Stimulated activated CD8-positive, alpha-beta memory T cell treated with anti-CD3 and anti-CD28 coated beads, Interleukin-15, amount 100 ng/mL, for 24 hours (primary cell): ENCODE results near the gene IGF1R.
"Not testable (repeated sequence)": the region's sequence is repeated elsewhere in the genome, so short reads cannot be mapped to it uniquely, and the experiment has no call there.

Source experiments
- DNase-seq: peaks from one replicate; pipeline ENCODE4 v3.0.0-alpha.2; 2020; ENCODE audit warnings: low read depth

Gene IGF1R

DNA sequence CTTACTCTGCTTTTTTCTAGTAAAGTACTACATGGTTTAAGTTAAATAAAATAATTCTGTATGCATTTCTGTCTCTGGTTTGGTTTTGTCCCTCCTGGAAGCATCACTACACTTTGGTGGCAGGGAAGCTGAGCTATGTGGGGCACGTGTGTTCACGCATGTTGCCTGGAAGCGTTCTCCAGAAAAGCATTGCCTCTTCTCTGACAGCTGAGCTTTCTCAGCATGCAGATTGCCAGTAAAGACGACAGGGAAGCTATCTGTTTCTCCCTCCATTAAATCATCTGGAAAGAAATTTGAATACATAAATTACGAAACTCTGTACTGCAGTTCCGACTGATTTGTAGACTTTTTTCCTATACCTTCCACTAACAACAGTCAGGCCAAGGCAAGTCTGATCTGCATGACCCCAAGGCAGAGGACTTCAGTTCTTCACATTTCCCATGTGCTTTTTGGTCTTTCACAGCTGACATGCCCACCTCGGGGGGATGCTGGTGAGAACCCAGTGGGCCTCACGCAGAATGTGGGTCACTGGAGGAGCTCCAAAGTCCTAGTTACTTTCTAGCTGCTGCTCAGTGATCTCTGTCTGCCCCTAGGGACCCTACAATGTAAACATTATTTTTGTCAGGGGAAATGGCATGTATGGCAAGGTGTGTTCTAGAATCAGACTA is 316.3 kb downstream of the IGF1R start:
- no peak for DNase-seq

DNA sequence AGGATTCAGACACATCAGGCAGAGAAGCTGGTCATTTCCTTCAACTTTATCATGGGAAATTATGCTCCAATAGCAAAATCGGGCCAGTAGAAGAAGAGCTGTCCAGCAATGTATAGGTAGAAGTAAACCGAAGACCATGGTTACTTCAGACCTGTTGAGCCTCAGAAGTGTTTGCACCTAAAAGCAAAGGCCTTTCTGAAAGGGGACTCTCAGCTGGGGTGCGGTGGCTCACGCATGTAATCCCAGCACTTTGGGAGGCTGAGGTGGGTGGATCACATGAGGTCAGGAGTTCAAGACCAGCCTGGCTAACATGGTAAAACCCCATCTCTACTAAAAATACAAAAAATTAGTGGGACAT is 316.8 kb downstream of the IGF1R start:
- not testable (repeated sequence) for DNase-seq

- DNase-seq: no peak
Observed at GRCh38 chr15:98965597-98965996, 317.3 kb downstream of the IGF1R start.

DNA sequence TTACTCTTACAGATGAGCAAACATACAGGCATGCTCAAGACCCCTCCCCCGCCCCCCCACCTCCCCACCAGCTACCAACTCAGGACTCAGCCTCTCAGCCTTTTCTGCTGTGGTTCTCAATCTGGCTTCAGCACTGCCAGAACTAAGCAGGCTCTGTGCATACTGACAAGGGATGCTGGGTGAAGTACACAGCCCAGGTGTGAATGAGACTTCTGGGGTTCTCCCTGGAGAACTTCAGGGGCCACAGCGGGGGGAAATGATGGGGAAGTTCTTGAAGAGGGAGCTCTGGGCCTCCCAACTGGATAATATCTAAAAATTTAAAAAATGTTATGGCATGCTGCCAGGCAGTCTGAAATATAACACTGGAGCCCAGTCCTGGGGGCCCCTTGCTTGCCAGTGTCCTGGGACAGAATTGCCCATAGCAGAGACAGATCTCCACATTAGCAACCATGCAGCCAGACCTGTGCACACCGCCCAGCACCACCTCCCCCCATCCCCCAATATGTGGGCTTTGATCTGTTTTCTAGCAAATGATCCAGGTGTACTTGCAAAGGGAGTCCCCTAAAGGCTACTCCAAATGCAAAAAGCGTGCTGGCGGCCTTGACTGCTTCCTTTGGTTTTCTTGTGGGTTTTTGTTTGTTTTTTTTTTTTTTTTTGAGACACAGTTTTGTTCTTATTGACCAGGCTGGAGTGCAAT is 317.9 kb downstream of the IGF1R start:
- no peak for DNase-seq

DNA sequence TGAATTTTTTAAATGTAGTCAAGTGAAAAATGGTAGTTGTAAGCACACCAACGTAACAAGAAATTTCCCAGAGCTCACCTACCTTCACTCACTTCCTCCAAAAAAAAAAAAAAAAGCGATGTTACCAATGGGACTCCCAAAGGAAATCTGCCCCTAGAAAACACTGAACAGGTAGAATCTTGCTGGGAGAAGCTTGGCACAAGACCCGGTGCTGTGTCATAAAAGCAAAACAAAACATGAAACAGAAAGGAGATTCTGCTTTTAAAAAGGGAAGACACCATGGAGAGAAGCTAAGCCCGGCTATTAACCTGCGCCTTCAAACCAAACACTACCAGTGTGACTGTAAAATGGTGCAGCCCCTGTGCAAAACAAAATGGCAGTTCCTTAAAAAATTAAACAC is 318.8 kb downstream of the IGF1R start:
- no peak for DNase-seq

DNA sequence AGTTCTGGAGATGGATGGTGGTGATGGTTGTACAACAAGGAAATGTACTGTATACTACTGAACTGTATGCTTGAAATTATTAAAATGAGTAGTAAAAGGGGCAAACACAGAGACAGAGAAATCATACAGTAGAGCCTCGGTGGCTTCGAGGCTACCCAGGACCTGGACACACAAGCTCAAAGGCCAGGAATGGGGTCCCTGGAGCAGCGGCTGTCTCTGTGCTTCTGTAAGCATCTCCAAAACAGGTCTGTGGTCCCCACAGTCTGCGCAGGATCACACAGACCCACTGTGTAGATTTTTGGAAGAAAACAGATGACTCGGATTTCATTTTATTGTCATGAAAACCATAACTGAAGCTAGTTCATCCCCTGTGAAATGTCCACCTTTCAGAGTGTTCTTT is 319.6 kb downstream of the IGF1R start:
- no peak for DNase-seq

DNA sequence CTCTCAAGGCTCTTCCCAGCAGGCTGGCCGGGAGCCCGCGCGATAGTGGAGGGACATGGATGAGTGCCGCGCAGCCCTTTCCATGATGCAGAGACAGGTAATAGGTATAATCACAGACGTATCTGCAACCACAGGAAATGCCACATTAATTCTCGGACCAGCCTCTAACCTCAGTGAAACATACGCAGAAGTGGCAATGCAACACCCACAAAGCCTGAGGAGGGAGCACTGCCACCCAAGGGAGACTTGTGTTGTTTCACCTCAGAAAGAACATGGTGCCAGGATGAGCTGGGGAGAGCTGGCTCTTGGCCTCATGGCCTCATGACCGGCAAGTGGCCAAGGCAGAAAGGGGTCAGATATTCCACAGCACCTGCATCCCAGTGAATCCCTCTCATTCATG is 320.2 kb downstream of the IGF1R start:
- no peak for DNase-seq

DNA sequence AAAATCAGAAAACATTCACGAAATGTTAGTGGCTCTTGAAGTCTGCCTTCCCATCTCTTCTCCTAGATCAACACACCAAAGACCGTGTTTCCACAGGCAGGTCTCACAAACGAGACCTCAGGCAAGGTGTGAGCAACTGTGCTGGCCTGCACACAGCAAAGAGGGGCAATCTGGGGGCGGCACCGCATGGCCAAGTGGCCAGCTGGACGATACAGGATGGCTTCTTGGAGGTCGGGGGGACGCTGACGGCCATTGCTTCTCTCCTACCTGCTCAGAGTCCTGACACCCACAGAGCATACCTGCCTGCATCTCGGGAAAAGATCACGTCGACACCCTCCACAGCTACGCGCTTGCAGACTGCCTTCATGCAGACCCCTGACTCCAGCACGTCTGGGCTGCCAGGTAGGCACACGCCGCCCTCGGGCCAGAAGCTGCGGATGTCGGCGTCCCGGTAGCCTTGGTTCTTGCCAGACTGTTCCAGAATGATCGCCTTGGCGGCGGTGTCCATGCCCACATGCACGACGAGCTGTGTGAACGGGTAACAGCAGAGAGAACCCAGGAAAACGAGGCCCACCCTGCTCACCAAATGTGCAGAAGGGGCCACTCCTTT is 320.9 kb downstream of the IGF1R start:
- DNase-seq: no peak

DNA sequence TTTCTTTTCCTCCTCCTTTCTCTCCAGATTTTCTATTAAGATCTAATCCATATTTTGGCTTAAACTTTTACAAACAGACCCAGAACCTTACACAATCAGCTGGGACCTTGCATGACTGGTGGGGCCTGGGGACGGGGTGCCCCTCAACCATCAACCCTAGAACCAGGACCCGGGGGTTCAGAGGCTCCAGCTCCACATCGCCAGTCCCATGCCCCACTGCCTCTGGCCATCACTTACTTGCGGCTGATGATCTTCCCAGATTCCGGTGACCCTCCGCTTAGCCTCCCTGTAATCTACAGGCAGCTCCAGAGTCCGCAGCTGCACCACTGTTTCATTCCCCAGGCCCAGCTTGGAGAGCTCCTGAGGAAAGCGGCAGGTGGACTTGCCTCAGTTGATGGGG is 322.5 kb downstream of the IGF1R start:
- no peak for DNase-seq

GRCh38 chr15:98976500-98976899 is 328.2 kb downstream of the IGF1R start:
- DNase-seq: no peak

GRCh38 chr15:98977441-98977840 is 329.1 kb downstream of the IGF1R start:
- no peak for DNase-seq

DNA sequence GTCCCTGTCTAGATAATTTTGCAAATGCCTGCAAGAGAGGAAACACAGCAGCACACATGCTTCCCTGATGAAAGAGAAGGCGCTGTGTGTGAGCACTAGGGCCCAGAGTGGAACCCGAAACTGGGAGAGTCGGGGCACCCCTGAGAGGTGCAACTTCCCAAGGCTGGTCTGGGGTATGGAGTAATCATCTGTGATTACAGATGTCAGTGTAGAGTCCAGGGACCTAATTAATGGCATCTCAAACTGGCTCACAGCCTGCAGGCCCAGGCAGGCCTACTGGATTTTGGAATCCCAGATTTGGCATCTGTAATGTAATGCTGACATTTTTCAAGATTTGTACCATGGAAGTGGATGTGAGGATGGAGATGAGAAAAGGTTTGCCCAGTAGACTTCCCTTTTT is 329.8 kb downstream of the IGF1R start:
- no peak for DNase-seq

GRCh38 chr15:98980899-98981228 is 332.5 kb downstream of the IGF1R start:
- no peak for DNase-seq

DNA sequence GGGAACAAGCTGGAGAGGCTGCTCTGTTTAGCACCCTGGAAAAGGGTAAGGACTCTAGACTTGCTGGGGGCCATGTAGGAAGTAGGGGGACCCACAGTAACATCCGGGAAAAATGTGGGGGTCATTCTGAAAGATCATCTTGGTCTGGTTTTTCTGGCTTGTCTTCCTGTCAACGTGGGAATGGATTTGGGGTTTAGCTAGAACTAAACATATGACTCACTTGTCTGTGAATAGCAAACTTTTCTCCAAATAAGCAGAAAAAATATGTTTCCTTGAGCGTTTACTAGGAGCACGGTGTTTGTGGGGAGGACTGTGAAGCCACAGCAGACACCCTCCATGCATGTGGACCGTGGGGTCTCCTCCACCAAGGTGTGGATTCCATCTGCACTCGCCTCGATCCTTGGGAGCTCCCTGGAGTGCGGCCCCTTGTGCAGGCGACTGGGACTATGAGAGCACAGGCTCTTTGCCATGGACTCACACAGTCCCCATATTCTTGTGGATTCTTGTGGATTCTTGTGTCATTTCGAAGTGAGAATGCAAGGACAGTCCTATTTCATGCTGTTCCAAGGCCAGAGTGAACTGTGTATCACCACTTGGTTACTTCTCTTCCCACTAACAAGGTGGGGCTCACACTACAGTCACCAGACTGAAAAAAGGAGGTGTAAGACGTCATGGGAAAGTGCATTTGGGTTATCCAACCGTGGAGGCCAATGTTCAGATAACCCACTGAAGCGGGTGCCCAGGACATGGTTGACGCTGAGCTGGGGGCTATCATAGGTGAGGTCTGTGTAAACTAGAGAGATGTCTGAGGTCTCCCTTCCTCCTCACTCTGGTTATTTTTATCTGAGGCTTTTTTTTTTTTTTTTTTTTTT is 333.7 kb downstream of the IGF1R start:
- DNase-seq: no peak

GRCh38 chr15:98983334-98983733 is 335.0 kb downstream of the IGF1R start:
- DNase-seq: no peak

GRCh38 chr15:98986281-98986680 is 337.9 kb downstream of the IGF1R start:
- DNase-seq: no peak

- DNase-seq: no peak
Observed at GRCh38 chr15:98994892-98995291, 346.6 kb downstream of the IGF1R start.

GRCh38 chr15:98996169-98996568 is 347.8 kb downstream of the IGF1R start:
- DNase-seq: no peak

- no peak for DNase-seq
Observed at GRCh38 chr15:98996624-98997023, 348.3 kb downstream of the IGF1R start.

GRCh38 chr15:98997312-98997711 is 349.0 kb downstream of the IGF1R start:
- no peak for DNase-seq

- DNase-seq: no peak
Observed at GRCh38 chr15:98997755-98998154, 349.4 kb downstream of the IGF1R start.

DNA sequence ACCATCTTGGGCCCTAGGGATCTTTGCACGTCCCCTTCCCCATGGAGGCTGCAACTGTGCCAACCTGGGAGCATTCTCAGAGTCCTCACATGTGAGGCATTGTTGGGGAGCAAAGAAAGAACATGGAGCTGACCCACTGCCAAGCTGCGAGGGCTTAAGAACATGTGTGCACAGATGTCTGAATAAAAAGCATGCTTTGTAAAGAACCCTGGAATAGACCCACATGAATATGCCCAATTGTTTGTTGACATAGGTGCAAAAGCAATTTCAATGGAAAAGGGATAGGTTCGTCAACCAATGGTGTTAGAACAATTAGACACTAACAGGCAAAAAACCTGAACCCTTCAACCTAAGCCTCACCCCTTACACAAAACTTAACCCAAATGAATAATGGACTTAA is 349.9 kb downstream of the IGF1R start:
- DNase-seq: no peak

DNA sequence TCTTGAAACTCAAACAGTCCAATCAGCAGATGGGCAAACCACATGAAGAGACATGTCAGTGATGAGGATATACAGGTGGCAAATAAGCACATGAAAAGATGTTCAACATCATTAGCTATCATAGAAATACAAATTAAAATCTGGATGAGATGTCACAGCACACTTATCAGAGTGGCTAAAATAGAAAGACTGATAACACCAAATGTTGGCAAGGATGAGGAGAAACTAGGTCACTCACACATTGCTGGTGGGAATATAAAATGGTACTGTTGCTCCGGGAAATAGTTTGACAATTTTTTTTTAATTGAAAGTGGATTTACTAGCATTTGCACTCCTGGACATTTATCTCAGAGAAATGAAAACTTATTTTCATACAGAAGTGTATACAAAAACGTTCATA is 350.9 kb downstream of the IGF1R start:
- DNase-seq: no peak
